PC-3 (cell line): ENCODE results near the gene PNMA3.
"Not testable (repeated sequence)": the region's sequence is repeated elsewhere in the genome, so short reads cannot be mapped to it uniquely, and the experiment has no call there.

Experiments used
- CTCF ChIP-seq: fragments of 300-600 bp; sonication (generic); conservative IDR thresholded peaks from 2 replicates; pipeline ENCODE4 v1.5.1; 2017; ENCODE audit warnings: antibody characterized with exemption, low read depth, mild to moderate bottlenecking, low read length
- EZH2phosphoT487 ChIP-seq: fragments of 300-600 bp; sonication (generic); IDR thresholded peaks from 2 replicates; pipeline ENCODE4 v1.6.1; 2018; ENCODE audit warnings: mild to moderate bottlenecking, antibody characterized with exemption, low read length, borderline replicate concordance

- not testable (repeated sequence) for TF ChIP-seq CTCF, EZH2phosphoT487
These were observed 29.8 kb upstream of the PNMA3 start for GRCh38 chrX:153026501-153026900.
